Measurements from ENCODE around the gene NOC3L.

DNA sequence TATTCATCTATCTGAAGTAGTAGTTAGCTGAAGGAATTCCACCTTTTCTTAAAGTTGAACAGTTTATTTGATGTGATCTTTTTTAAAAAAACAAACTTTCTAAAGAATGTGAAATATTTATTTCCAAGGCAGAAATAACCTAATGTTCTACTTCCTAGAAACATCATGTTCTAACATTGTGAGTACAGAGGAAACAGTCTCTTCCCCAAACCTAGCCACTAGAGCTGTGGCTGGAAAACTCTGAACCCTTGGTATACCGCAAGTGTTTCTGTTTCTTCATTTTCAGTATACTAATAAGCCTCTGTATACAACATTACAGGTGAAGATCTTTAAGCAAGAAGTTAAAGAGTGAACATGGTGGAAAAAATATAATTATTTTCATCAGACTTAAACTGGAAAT is 35.1 kb downstream of the NOC3L start:
- TF ChIP-seq ZBTB1 (CRISPR knock-in tag; IDR thresholded peaks at IDR 0.05; ENCODE audit: borderline replicate concordance, low read depth) = no peak
- TF ChIP-seq GABPA (tag; conservative IDR thresholded peaks at IDR 0.05; ENCODE audit: low read depth) = no peak
- no peak for TF ChIP-seq ZNF274 (IDR thresholded peaks at IDR 0.05; ENCODE audit: borderline replicate concordance, low read depth, low read length)
- no peak for TF ChIP-seq ZNF121 (CRISPR knock-in tag; conservative IDR thresholded peaks at IDR 0.05)
- TF ChIP-seq, protein P1, sequence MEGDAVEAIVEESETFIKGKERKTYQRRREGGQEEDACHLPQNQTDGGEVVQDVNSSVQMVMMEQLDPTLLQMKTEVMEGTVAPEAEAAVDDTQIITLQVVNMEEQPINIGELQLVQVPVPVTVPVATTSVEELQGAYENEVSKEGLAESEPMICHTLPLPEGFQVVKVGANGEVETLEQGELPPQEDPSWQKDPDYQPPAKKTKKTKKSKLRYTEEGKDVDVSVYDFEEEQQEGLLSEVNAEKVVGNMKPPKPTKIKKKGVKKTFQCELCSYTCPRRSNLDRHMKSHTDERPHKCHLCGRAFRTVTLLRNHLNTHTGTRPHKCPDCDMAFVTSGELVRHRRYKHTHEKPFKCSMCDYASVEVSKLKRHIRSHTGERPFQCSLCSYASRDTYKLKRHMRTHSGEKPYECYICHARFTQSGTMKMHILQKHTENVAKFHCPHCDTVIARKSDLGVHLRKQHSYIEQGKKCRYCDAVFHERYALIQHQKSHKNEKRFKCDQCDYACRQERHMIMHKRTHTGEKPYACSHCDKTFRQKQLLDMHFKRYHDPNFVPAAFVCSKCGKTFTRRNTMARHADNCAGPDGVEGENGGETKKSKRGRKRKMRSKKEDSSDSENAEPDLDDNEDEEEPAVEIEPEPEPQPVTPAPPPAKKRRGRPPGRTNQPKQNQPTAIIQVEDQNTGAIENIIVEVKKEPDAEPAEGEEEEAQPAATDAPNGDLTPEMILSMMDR (IDR thresholded peaks at IDR 0.05 in 2 of 3, conservative IDR thresholded peaks at IDR 0.05 in 1 of 3; ENCODE audit: insufficient read depth in 2 of 3, low read depth in 1 of 3, low read length in 3 of 3) = no peak
- TF ChIP-seq EZH2 (IDR thresholded peaks at IDR 0.05; ENCODE audit: borderline replicate concordance, low read depth, low read length) = no peak
